D721Med (cell line): ENCODE measurements around the gene OXLD1.

Experiments used
- DNase-seq: peaks from one replicate; pipeline ENCODE4 v3.0.0; 2011; ENCODE audit warnings: low spot score; ENCODE audit not compliant: insufficient read length
- FAIRE-seq: peaks from 2 replicates; lab custom pipeline; 2011; peaks lifted over from hg19 to GRCh38; lab: Jason Lieb, UNC
- TF ChIP-seq, protein P1 (sequence below): IDR thresholded peaks from 2 replicates; pipeline ENCODE4 v1.5.1; 2012; ENCODE audit warnings: mild to moderate bottlenecking, control low read depth; ENCODE audit not compliant: insufficient read depth; ENCODE audit errors: missing control alignments

OXLD1 gene

GRCh38 chr17:81641825-81642489 is 24.4 kb downstream of the OXLD1 start:
- TF ChIP-seq, protein P1, sequence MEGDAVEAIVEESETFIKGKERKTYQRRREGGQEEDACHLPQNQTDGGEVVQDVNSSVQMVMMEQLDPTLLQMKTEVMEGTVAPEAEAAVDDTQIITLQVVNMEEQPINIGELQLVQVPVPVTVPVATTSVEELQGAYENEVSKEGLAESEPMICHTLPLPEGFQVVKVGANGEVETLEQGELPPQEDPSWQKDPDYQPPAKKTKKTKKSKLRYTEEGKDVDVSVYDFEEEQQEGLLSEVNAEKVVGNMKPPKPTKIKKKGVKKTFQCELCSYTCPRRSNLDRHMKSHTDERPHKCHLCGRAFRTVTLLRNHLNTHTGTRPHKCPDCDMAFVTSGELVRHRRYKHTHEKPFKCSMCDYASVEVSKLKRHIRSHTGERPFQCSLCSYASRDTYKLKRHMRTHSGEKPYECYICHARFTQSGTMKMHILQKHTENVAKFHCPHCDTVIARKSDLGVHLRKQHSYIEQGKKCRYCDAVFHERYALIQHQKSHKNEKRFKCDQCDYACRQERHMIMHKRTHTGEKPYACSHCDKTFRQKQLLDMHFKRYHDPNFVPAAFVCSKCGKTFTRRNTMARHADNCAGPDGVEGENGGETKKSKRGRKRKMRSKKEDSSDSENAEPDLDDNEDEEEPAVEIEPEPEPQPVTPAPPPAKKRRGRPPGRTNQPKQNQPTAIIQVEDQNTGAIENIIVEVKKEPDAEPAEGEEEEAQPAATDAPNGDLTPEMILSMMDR = no peak
- DNase-seq = no peak
- FAIRE-seq = no peak

- no peak for FAIRE-seq
- TF ChIP-seq, protein P1 = no peak
- no peak for DNase-seq
Measured at GRCh38 chr17:81640011-81640410, 26.4 kb downstream of the OXLD1 start.

DNA sequence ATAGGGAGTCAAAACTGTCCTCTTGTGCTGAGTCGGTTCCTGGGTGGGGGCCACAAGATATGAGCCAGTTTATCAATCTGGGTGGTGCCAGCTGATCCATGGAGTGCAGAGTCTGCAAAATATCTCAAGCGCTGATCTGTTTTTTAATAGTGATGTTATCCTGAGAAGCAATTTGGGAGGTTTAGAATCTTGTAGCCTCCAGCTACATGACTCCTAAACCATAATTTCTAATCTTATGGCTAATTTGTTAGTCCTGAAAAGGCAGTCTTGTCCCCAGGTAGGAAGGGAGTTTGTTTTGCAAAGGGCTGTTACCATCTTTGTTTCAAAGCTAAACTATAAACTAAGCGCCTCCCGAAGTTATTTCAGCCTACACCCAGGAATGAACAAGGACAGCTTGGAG is 27.7 kb downstream of the OXLD1 start:
- FAIRE-seq = no peak
- TF ChIP-seq, protein P1 = no peak

DNA sequence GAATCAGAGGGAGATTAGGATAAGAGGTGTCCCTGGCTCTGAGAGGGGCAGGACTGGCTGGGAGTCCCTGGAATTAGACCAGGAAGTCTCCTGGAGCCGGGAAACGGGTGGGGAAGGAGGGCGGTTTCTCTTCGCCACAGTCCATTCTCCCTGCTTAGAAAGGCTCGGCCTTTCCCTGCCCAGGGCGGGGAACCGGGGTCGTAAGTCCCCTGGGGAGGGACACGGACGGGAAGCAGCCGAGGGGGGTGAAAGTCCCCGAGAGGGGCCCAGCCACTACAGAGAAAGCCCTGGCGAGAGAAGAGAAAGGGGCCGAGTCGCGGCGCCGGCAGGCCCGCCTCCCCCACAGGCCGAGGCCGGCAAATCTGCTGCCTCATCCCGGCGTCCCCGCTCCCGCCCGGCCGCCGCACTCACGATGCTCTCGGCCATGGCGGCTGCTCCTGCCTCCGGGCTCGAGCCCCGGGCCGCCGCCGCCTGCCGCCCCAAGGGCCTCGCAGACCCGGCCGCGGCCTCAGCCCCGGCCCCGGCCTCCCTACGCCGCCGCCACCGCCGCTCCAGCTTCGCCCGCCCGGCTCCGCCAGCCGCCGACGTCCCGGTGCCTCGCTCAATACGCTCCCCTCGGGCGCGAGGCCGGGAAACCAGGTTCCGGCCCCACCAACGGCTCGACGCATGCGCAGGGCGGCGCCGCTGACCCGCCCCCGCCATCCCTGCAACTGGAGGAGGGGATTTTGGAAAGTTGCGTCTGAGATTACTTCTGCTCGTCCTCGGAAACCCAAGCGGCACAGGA is 29.7 kb downstream of the OXLD1 start, which contains the start of the genes NPLOC4 and TSPAN10:
TSS of gene NPLOC4 (minus strand) at position 608 of the 784 bp plus-strand sequence. CDS start at position 426, 182 bp downstream.
TSS of gene TSPAN10 (plus strand) at position 692 of the 784 bp plus-strand sequence. CDS start 5,217 bp downstream, outside the sequence.
- FAIRE-seq = no peak

More for the DNA sequence above, 27.7 kb downstream of the OXLD1 start:
- no peak for DNase-seq

GRCh38 chr17:81635973-81636504 is 30.4 kb downstream of the OXLD1 start:
- FAIRE-seq (no peak), DNase-seq (no peak)
- TF ChIP-seq, protein P1 = no peak

More for the DNA sequence above, 29.7 kb downstream of the OXLD1 start, which contains the start of the genes NPLOC4 and TSPAN10:
- DNase-seq = peak; percentile 93
- TF ChIP-seq, protein P1 = no peak

DNA sequence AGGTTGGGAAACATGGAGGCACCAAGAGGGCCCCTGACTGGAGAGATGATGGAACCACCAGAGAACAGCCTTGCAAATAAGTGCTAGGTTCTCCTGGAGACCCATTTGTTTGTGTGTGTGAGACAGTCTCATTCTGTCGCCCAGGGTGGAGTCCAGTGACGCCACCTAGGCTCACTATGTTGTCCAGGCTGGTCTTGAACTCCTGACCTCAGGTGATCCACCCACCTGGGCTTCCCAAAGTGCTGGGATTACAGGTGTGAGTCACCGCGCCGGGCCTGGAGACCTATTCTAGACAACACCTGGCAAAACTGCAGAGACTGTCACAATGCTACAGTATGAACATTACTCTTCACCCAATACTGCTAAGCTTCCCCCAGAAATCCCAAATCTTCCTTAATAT is 31.0 kb downstream of the OXLD1 start:
- TF ChIP-seq, protein P1 = no peak
- FAIRE-seq (no peak), DNase-seq (no peak)
